Limb (tissue), 2 donors: ENCODE measurements around the gene LRRC36.

Experiments
- DNase-seq, 2 donors: peaks; one replicate each; pipeline ENCODE4 v3.0.0-alpha.2; 2016; ENCODE audit errors: extremely low spot score in 2 of 2

The LRRC36 gene

GRCh38 chr16:67326472-67327309 lies at the start of gene LRRC36, which contains the start of gene KCTD19:
LRRC36 (plus strand) TSS chr16:67326815; CDS start chr16:67326863, 48 bp downstream.
KCTD19 (minus strand) TSS chr16:67326741; CDS start chr16:67326707, 34 bp downstream.
- DNase-seq: peak; percentile 21 to 86

- DNase-seq: no peak
These were observed 49.2 kb upstream of the LRRC36 start for GRCh38 chr16:67277294-67277998.

GRCh38 chr16:67277999-67278772 lies 48.4 kb upstream of the LRRC36 start:
- no peak for DNase-seq

GRCh38 chr16:67278773-67279295 lies 47.8 kb upstream of the LRRC36 start:
- DNase-seq: no peak

GRCh38 chr16:67279296-67280089 lies 47.1 kb upstream of the LRRC36 start, which contains the start of gene PLEKHG4:
PLEKHG4 (plus strand) TSS chr16:67279532; CDS start chr16:67280045, 513 bp downstream.
- DNase-seq: peak; percentile 61 to 79

- no peak for DNase-seq
These were observed 46.3 kb upstream of the LRRC36 start for GRCh38 chr16:67280090-67281015.

GRCh38 chr16:67281536-67282446 lies 44.8 kb upstream of the LRRC36 start:
- DNase-seq: no peak

GRCh38 chr16:67282447-67282805 lies 44.2 kb upstream of the LRRC36 start:
- no peak for DNase-seq

GRCh38 chr16:67283039-67283825 lies 43.4 kb upstream of the LRRC36 start:
- no peak for DNase-seq

GRCh38 chr16:67283826-67284555 lies 42.6 kb upstream of the LRRC36 start:
- no peak for DNase-seq

- DNase-seq: peak in 1 of 2 donors; percentile 48
These were observed 41.6 kb upstream of the LRRC36 start for GRCh38 chr16:67284699-67285646.

GRCh38 chr16:67286441-67287235 lies 40.0 kb upstream of the LRRC36 start:
- no peak for DNase-seq

- no peak for DNase-seq
These were observed 38.7 kb upstream of the LRRC36 start for GRCh38 chr16:67287960-67288359.

GRCh38 chr16:67291461-67291860 lies 35.2 kb upstream of the LRRC36 start:
- no peak for DNase-seq

GRCh38 chr16:67294171-67294757 lies 32.4 kb upstream of the LRRC36 start:
- no peak for DNase-seq
